BLaER1 treated with 17β-estradiol and CSF1 and Interleukin-3, amounts not matched to agents 10 nM and 100 nM (cell line): Measurements from ENCODE around the gene PSMC3.
A peak's percentile ranks its signal among the peaks of the same experiment; 100 is the strongest.

Experiments used
- H3K27ac ChIP-seq, 11 experiments: shearing (Covaris generic); formaldehyde crosslinking; 2 replicates each; pipeline ENCODE4 v1.8.1; 2022
- H3K27me3 ChIP-seq, 11 experiments: shearing (Covaris generic); formaldehyde crosslinking; 2 replicates each; pipeline ENCODE4 v1.8.1; 2022
- H3K36me3 ChIP-seq, 11 experiments: shearing (Covaris generic); formaldehyde crosslinking; 2 replicates each; pipeline ENCODE4 v1.8.1; 2022
- H3K4me1 ChIP-seq, 10 experiments: shearing (Covaris generic); formaldehyde crosslinking; 2 replicates each; pipeline ENCODE4 v1.8.1; 2022
- H3K4me2 ChIP-seq, 11 experiments: shearing (Covaris generic); formaldehyde crosslinking; 2 replicates each; pipeline ENCODE4 v1.8.1; 2022
- H3K4me3 ChIP-seq, 10 experiments: shearing (Covaris generic); formaldehyde crosslinking; 2 replicates each; pipeline ENCODE4 v1.8.1; 2022
- H3K9ac ChIP-seq, 11 experiments: shearing (Covaris generic); formaldehyde crosslinking; 2 replicates each; pipeline ENCODE4 v1.8.1; 2022
- H3K9me3 ChIP-seq, 11 experiments: shearing (Covaris generic); formaldehyde crosslinking; replicated peaks in 1 of 11; 2 replicates each; pipeline ENCODE4 v1.8.1; 2022
- H4K20me1 ChIP-seq, 11 experiments: shearing (Covaris generic); formaldehyde crosslinking; 2 replicates each; pipeline ENCODE4 v1.8.1; 2022
- Cebpa-rat ChIP-seq, 11 experiments: shearing (Covaris generic); IDR thresholded peaks; 2 replicates each; pipeline ENCODE4 v1.8.1; 2022

PSMC3 gene

DNA sequence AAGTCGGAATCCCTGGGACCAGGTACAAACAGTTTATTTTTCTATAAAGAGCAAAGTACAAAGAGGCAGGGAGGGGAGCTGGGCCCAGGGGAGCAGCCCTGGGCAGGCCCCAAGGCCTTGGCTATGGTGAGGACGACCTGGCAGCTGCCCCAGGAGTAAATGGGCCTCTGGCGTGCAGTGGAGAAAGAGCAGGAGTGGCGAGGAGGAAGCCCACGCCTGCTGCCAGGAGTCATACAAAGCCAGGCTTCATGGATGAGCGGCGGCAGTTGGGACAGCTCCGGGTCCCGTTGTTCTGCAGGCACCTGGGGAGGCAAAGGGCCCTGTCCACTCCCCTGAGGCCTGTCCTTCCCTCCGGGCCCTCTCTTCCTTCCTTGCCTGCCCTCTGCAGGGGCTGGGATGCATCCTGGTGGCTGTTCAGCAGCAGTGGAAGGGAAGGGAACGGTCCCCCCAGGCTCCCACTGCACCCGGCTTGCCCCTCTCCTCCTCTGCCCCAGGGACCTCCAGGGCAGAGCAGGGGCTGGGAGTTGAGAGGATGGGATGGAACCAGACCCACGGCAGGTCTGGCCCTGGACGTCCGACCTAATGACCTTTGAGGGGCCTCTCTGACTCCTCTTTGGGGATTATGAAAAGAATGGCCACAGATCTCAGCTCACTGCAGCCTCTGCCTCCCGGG lies 11.6 kb upstream of the PSMC3 start:
- Histone ChIP-seq H3K4me3 (no peak overlapping the region), H4K20me1 (no peaks in the 10 kb centered on the region; a peak in 1 of 22 replicates), H3K27me3 (no peaks in the 10 kb centered on the region), H3K4me2 (peak overlapping the region; percentile 7 to 72 (median 56); a peak in 18 of 22 replicates), H3K36me3 (no peaks in the 10 kb centered on the region), H3K9ac (peak overlapping the region in 6 of 11 experiments; percentile 16 to 63 (median 44); a peak in 10 of 22 replicates), H3K9me3 (no peaks in the 10 kb centered on the region), H3K27ac (peak overlapping the region in 5 of 11 experiments; percentile 20 to 55 (median 27); a peak in 6 of 22 replicates), H3K4me1 (peaks cover 5 to 13% (median 11%) of the 10 kb centered on the region in 10 experiments; a peak in 16 of 20 replicates)
- TF ChIP-seq Cebpa-rat (IDR thresholded peaks at IDR 0.05) = no peak

DNA sequence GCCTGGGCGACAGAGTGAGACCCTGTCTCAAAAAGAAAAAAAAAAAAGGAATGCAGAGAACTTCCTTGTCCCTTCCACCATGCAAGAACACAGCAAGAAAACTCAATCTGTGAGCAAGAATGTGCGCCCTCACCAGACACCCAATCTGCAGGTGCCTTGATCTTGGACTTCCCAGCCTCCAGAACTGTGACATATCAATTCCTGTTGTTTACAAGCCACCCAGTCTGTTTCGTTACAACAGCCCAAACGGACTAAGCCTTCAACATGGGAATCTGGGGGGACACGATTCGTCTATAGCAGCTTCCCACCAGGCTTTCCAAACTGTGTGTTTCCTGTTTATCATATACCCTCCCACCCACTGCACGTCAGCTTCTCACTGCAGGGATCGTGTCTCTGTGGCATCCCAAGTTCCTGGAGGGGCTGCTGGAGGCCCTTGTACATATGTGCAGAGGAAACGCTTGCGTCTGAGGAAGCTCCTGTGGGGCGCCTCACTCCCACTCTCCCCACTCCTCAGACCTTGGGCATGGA lies 11.0 kb upstream of the PSMC3 start:
- no peak for TF ChIP-seq Cebpa-rat (IDR thresholded peaks at IDR 0.05)
- H3K9ac ChIP-seq = peak overlapping the region in 5 of 11 experiments; percentile 16 to 63 (median 44); a peak in 8 of 22 replicates
- H3K4me1 ChIP-seq = peaks cover 5 to 13% (median 11%) of the 10 kb centered on the region in 10 experiments; a peak in 16 of 20 replicates
- H3K27ac ChIP-seq = peak overlapping the region in 4 of 11 experiments; percentile 27 to 55 (median 29); a peak in 5 of 22 replicates
- no peaks in the 10 kb centered on the region for H3K9me3 ChIP-seq
- H3K4me2 ChIP-seq = peak overlapping the region in 9 of 11 experiments; percentile 37 to 72 (median 59); a peak in 17 of 22 replicates
- no peaks in the 10 kb centered on the region for H3K36me3 ChIP-seq
- H4K20me1 ChIP-seq = no peaks in the 10 kb centered on the region
- no peak overlapping the region for H3K4me3 ChIP-seq
- H3K27me3 ChIP-seq = no peaks in the 10 kb centered on the region

DNA sequence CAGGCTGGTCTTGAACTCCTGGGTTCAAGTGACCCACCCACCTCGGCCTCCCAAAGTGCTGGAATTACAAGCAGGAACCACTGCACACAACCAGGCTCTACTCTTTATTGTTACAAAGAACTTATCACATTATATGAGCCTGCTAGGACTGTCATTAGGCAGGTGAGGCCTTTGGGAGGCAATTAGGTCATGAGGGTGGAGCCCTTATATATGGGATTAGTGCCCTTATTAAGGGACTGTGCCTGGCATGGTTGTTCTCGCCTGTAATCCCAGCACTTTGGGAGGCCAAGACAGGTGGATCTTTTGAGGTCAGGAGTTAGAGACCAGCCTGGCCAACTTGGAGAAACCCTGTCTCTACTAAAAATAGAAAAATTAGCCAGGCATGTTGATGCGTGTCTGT lies 10.5 kb upstream of the PSMC3 start:
- Histone ChIP-seq H3K4me1 (peaks cover 5 to 13% (median 11%) of the 10 kb centered on the region in 10 experiments; a peak in 16 of 20 replicates), H3K9me3 (no peaks in the 10 kb centered on the region), H3K27me3 (no peaks in the 10 kb centered on the region), H3K27ac (no peak overlapping the region), H4K20me1 (no peaks in the 10 kb centered on the region), H3K4me2 (no peak overlapping the region), H3K36me3 (no peaks in the 10 kb centered on the region), H3K9ac (no peak overlapping the region), H3K4me3 (no peak overlapping the region)
- no peak for TF ChIP-seq Cebpa-rat (IDR thresholded peaks at IDR 0.05)

DNA sequence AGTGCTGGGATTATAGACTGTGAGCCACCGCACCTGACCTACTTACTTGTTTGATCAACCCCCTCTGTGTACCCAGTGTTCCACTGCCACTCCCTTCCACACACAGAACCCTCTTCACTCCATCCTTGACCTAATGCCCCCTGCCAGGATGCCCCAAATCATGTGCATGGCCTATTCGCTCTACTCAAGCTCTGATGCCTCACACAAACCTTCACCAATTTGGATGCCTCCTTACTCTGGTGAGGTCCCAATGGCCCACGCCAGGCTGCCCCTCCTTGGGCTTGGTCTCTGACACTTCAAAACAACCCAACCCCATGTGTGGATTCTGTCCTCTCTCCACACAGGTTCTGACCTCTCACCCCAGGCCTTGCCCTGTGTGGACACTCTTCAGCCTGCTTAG lies 9.4 kb upstream of the PSMC3 start:
- Histone ChIP-seq H3K4me1 (peaks cover 5 to 13% (median 11%) of the 10 kb centered on the region in 10 experiments; a peak in 16 of 20 replicates), H4K20me1 (no peaks in the 10 kb centered on the region), H3K27me3 (no peaks in the 10 kb centered on the region), H3K9me3 (no peaks in the 10 kb centered on the region), H3K36me3 (no peaks in the 10 kb centered on the region), H3K4me3 (no peak overlapping the region), H3K27ac (no peak overlapping the region), H3K9ac (no peak overlapping the region), H3K4me2 (no peak overlapping the region)
- no peak for TF ChIP-seq Cebpa-rat (IDR thresholded peaks at IDR 0.05)

DNA sequence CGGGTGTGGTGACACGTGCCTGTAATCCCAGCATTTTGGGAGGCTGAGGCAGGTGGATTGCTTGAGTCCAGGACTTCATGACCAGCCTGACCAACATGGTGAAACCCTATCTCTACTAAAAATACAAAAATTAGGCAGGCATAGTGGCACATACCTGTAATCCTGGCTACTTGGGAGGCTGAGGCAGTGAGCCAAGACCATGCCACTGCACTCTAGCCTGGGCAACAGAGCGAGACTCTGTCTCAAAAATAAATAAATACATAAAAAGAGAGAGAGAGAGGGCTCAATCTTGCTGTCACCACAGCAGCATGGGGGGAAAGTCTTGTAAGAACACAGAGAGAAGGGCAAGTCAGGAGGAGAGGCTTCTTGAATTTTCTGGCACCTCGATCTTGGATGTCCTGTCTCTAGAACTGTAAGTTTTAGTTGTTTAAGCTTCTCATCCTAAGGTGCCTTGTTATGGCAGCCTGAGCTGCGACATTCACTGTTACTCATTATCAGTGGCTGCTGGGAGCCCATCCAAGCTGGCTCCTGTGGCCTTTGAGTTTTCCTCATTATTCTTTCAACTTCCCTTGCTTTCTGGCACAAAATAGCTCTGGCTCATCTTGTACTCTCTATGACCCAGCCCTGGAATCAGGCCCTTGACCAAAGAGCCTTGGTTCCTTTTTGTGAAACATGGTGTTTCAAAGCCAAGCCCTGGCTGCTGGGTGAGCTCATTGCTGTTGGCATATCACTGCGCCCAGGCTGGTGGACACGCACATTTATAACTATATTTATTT lies 8.0 kb upstream of the PSMC3 start:
- Histone ChIP-seq H4K20me1 (no peaks in the 10 kb centered on the region), H3K4me1 (peaks cover 5 to 13% (median 11%) of the 10 kb centered on the region in 10 experiments; a peak in 16 of 20 replicates), H3K9me3 (no peaks in the 10 kb centered on the region), H3K36me3 (no peaks in the 10 kb centered on the region), H3K27me3 (no peaks in the 10 kb centered on the region), H3K4me3 (no peak overlapping the region), H3K4me2 (no peak overlapping the region), H3K27ac (peak overlapping the region in 1 of 11 experiments; percentile 9; a peak in 1 of 22 replicates), H3K9ac (no peak overlapping the region)
- TF ChIP-seq Cebpa-rat (IDR thresholded peaks at IDR 0.05) = no peak

DNA sequence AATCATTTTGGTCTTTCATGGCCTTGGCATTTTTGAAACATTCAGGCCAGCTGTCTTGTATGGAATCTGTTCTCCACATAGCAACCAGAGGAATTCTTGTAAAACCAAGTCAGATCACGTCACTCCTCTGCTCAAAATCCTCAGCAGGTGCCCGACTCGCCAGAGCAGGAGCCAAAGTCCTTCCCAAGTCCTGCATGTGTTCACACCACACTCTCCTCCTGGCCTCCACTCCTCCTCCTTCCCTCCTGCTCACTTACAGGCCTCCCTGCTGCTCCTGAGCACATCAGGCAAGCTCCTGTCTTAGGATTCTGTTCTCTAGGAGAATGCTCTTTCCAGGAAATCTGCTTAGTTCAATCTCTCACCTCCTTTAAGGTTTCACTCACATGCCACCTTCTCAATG lies 6.9 kb upstream of the PSMC3 start:
- TF ChIP-seq Cebpa-rat (IDR thresholded peaks at IDR 0.05) = no peak
- no peak overlapping the region for H3K27ac ChIP-seq

DNA sequence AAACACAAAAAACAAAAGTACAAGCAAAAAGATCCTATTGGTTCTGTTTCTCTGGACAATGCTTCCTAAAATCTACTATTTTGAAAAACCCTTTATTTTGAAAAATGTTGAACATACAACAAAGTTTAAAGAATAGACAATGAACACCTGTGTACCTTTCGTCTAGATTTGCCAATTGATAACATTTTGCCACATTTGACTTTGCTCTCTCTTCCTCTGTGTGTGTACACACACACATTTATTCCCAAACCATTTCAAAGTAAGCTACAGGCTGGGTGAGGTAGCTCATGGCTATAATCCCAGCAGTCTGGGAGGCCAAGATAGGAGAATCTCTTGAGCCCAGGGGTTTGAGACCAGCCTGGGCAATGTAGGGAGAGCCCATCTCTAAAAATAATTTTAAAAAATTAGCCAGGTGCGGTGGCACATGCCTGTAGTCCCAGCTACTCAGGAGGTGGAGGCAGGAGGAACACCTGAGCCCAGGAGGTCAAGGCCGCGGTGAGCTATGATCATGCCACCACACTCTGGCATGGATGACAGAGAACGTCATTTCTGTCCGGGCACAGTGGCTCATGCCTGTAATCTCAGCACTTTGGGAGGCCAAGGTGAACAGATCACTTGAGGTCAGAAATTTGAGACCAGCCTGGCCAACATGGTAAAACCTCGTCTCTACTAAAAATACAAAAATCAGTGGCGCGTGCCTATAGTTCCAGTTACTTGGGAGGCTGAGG lies 5.3 kb upstream of the PSMC3 start:
- Histone ChIP-seq H3K9me3 (no peaks in the 10 kb centered on the region), H3K9ac (no peak overlapping the region), H3K4me1 (peaks cover 0 to 6% (median 0%) of the 10 kb centered on the region in 10 experiments; a peak in 2 of 20 replicates), H3K27me3 (no peaks in the 10 kb centered on the region), H3K4me3 (no peak overlapping the region), H3K27ac (no peak overlapping the region), H4K20me1 (no peaks in the 10 kb centered on the region), H3K36me3 (no peaks in the 10 kb centered on the region), H3K4me2 (no peak overlapping the region)
- no peak for TF ChIP-seq Cebpa-rat (IDR thresholded peaks at IDR 0.05)

More for the DNA sequence above, 6.9 kb upstream of the PSMC3 start:
- Histone ChIP-seq H3K9me3 (no peaks in the 10 kb centered on the region), H4K20me1 (no peaks in the 10 kb centered on the region), H3K9ac (no peak overlapping the region), H3K27me3 (no peaks in the 10 kb centered on the region), H3K4me2 (no peak overlapping the region), H3K36me3 (no peaks in the 10 kb centered on the region), H3K4me1 (peaks cover 5 to 10% (median 9%) of the 10 kb centered on the region in 10 experiments; a peak in 16 of 20 replicates), H3K4me3 (no peak overlapping the region)

DNA sequence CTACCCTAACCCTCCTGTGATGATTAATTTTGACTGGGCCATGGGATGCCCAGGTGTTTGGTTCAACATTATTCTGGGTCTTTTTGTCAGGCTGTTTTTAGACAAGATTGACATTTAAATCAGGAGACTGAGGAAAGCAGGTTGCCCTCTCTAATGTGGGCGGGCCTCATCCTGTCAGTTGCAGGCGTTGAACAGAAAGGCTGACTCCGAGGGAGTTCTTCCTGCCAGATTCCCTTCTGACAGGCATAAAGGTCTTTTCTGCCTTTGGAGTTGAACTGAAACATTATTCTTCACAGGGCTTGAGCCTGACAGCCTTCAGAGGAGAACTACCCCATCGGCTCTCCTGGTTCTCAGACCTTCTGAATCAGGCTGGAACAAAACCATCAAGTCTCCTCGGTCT lies 4.3 kb upstream of the PSMC3 start:
- Histone ChIP-seq H3K9me3 (no peaks in the 10 kb centered on the region), H3K9ac (no peak overlapping the region), H3K27me3 (no peaks in the 10 kb centered on the region), H3K4me2 (no peak overlapping the region), H4K20me1 (no peaks in the 10 kb centered on the region), H3K36me3 (no peaks in the 10 kb centered on the region), H3K4me3 (no peak overlapping the region), H3K4me1 (peaks cover 0 to 7% (median 0%) of the 10 kb centered on the region in 10 experiments; a peak in 4 of 20 replicates), H3K27ac (no peak overlapping the region)
- no peak for TF ChIP-seq Cebpa-rat (IDR thresholded peaks at IDR 0.05)
